NT2/D1 (cell line): ENCODE measurements around the gene OSBPL2.

Source experiments
- DNase-seq: peaks from one replicate; pipeline ENCODE4 v3.0.0-alpha.2; 2011; ENCODE audit warnings: low read depth, low spot score
- H3K27me3 ChIP-seq: 2 replicates; pipeline ENCODE4 v1.6.0; 2011; ENCODE audit warnings: mild to moderate bottlenecking; ENCODE audit not compliant: insufficient read length, insufficient read depth
- H3K36me3 ChIP-seq: 2 replicates; pipeline ENCODE4 v1.6.1; 2011; ENCODE audit warnings: mild to moderate bottlenecking, low read length, mixed read lengths; ENCODE audit not compliant: insufficient read depth, insufficient read length
- H3K4me1 ChIP-seq: 2 replicates; pipeline ENCODE4 v1.5.1; 2011; ENCODE audit not compliant: insufficient read depth, insufficient read length
- H3K4me3 ChIP-seq: 2 replicates; pipeline ENCODE4 v1.5.1; 2011; ENCODE audit warnings: low read depth; ENCODE audit not compliant: insufficient read length
- H3K9ac ChIP-seq: 2 replicates; pipeline ENCODE4 v1.6.0; 2011; ENCODE audit warnings: low read depth; ENCODE audit not compliant: insufficient read length
- H3K9me3 ChIP-seq: 2 replicates; pipeline ENCODE4 v1.5.1; 2011; ENCODE audit warnings: mild to moderate bottlenecking, low read length; ENCODE audit not compliant: insufficient read depth
- SUZ12 ChIP-seq: IDR thresholded peaks from 2 replicates; pipeline ENCODE4 v1.6.1; 2011; ENCODE audit not compliant: insufficient read length, insufficient read depth; ENCODE audit errors: extremely low read depth
- YY1 ChIP-seq: IDR thresholded peaks from 2 replicates; pipeline ENCODE4 v1.6.1; 2011; ENCODE audit not compliant: insufficient read length, insufficient read depth
- ZNF274 ChIP-seq: IDR thresholded peaks from 2 replicates; pipeline ENCODE4 v1.6.1; 2011; ENCODE audit warnings: mild to moderate bottlenecking, low read depth, low read length

OSBPL2 gene

GRCh38 chr20:62339647-62340062 lies 101.3 kb downstream of the OSBPL2 start:
- no peaks in the 10 kb centered on the region for H3K27me3 ChIP-seq
- no peak for TF ChIP-seq ZNF274
- TF ChIP-seq SUZ12: no peak
- no peak for TF ChIP-seq YY1
- H3K9ac ChIP-seq: no peak overlapping the region
- H3K4me1 ChIP-seq: peaks cover 4% of the 10 kb centered on the region
- H3K36me3 ChIP-seq: peaks cover 87% of the 10 kb centered on the region
- H3K9me3 ChIP-seq: no peaks in the 10 kb centered on the region
- no peak for DNase-seq
- no peak overlapping the region for H3K4me3 ChIP-seq

- no peak for DNase-seq
- no peak for TF ChIP-seq YY1
- no peak for TF ChIP-seq ZNF274
- TF ChIP-seq SUZ12: no peak
- no peak overlapping the region for H3K4me3 ChIP-seq
- H3K36me3 ChIP-seq: peaks cover 85% of the 10 kb centered on the region
- H3K9ac ChIP-seq: no peak overlapping the region
- no peaks in the 10 kb centered on the region for H3K4me1 ChIP-seq
- no peaks in the 10 kb centered on the region for H3K9me3 ChIP-seq
- no peaks in the 10 kb centered on the region for H3K27me3 ChIP-seq
Measured at GRCh38 chr20:62342910-62343309, 104.6 kb downstream of the OSBPL2 start.

DNA sequence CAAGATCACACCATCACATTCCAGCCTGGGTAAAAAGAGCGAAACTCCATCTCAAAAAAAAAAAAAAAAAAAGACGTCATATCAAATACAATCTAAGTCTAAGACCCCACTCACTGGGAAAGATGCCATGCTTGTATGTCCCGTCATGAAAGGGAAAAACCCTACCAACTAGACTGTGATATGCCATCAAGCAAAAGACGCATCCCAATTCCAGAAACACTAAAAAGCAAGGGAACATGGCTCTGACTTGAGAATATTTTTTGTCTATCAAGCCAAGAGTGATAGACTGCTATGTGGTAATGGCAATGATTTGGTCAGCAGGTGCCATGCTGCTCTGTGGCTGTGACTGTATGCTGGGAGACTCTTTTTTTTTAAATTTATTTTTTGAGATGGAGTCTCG lies 105.8 kb downstream of the OSBPL2 start:
- H3K36me3 ChIP-seq: peaks cover 87% of the 10 kb centered on the region
- H3K9me3 ChIP-seq: no peaks in the 10 kb centered on the region
- no peak overlapping the region for H3K4me3 ChIP-seq

DNA sequence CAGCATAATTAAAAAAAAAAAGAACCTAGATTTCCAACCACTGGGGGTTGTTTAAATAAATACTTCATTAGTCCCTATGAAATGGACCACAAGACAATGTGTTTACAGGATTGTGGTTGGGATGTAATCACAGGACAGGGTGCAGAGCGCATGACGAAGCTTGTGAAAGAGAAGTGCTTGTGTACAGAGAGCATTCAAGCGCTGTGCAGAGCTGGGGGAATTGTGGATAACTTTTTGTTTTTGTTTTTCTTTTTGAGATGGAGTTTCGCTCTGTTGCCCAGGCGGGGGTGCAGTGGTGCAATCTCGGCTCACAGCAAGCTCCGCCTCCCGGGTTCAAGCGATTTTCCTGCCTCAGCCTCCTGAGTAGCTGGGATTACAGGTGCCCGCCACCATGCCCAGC lies 106.5 kb downstream of the OSBPL2 start:
- no peak overlapping the region for H3K9ac ChIP-seq
- DNase-seq: no peak
- H3K4me1 ChIP-seq: no peaks in the 10 kb centered on the region
- H3K27me3 ChIP-seq: no peaks in the 10 kb centered on the region
- TF ChIP-seq YY1: no peak
- TF ChIP-seq SUZ12: no peak
- no peak for TF ChIP-seq ZNF274
- H3K36me3 ChIP-seq: peaks cover 86% of the 10 kb centered on the region
- peaks cover 4% of the 10 kb centered on the region; the same call in 1 of the 2 replicates for H3K9me3 ChIP-seq
- H3K4me3 ChIP-seq: no peak overlapping the region

More for the DNA sequence above, 105.8 kb downstream of the OSBPL2 start:
- no peaks in the 10 kb centered on the region for H3K27me3 ChIP-seq
- no peak for DNase-seq
- no peak overlapping the region for H3K9ac ChIP-seq
- no peaks in the 10 kb centered on the region for H3K4me1 ChIP-seq
- TF ChIP-seq YY1 (no peak), SUZ12 (no peak), ZNF274 (no peak)
